Upper lobe of left lung (tissue), 6 donors: ENCODE data around the gene KCNMA1. TPM values are rescaled to one million over a fixed set of nuclear protein-coding genes. Genes with fewer than 3 reads are reported as not detected.

Experiments used
- ATAC-seq, 2 donors: fragments of 200-7000 bp; cut with Tn5 transposase; one replicate each; pipeline ENCODE4 v1.9.1; 2022; ENCODE audit warnings: mild to moderate bottlenecking in 2 of 2, moderate library complexity in 2 of 2; ENCODE audit not compliant: low FRiP score in 2 of 2
- DNase-seq, 2 donors: peaks; one replicate each; pipeline ENCODE4 v3.0.0-alpha.2; 2019 to 2020
- H3K27ac ChIP-seq, 4 donors: fragments of 200-600 bp; sonication (generic); one replicate each; pipeline ENCODE4 v1.5.1; 2016 to 2019
- H3K27me3 ChIP-seq, 4 donors: fragments of 200-600 bp; sonication (generic); one replicate each; pipeline ENCODE4 v1.5.1; 2017 to 2019
- H3K36me3 ChIP-seq, 4 donors: fragments of 200-600 bp; sonication (generic); one replicate each; pipeline ENCODE4 v1.5.1; 2016 to 2019
- H3K4me1 ChIP-seq, 4 donors: fragments of 200-600 bp; sonication (generic); one replicate each; pipeline ENCODE4 v1.5.1; 2018 to 2019
- H3K4me3 ChIP-seq, 4 donors: fragments of 200-600 bp; sonication (generic); one replicate each; pipeline ENCODE4 v1.5.1; 2017 to 2019; ENCODE audit warnings: mild to moderate bottlenecking in 2 of 4, moderate library complexity in 1 of 4
- H3K9me3 ChIP-seq, 4 donors: fragments of 200-600 bp; sonication (generic); one replicate each; pipeline ENCODE4 v1.5.1; 2018 to 2019
- EP300 ChIP-seq, 4 donors: sonication (generic); formaldehyde crosslinking; IDR thresholded peaks; one replicate each; pipeline ENCODE4 v1.5.1; 2017; ENCODE audit warnings: antibody characterized with exemption in 4 of 4, control low read depth in 2 of 4
- POLR2A ChIP-seq, 4 donors: fragments of 450-650 bp; IDR thresholded peaks; one replicate each; pipeline ENCODE4 v1.5.1; 2016 to 2017; ENCODE audit warnings: antibody characterized with exemption in 4 of 4, mild to moderate bottlenecking in 2 of 4
- POLR2AphosphoS5 ChIP-seq, 2 donors: sonication (generic); formaldehyde crosslinking; IDR thresholded peaks; one replicate each; pipeline ENCODE4 v1.5.1; 2017; ENCODE audit warnings: antibody characterized with exemption in 2 of 2
- WGBS, 2 donors: methylation state at CpG; one replicate each; pipeline ENCODE4 v1.1.5; 2017 to 2018; 5-methylcytosine and 5-hydroxymethylcytosine counted together
- total RNA-seq, 6 donors: library from RNA; depleted of rRNA in 4 of 6; stranded (reverse); fragments of >200 nt in 4 of 6; gene quantifications; one replicate each; pipeline versions ENCODE4 v1.1.0 to v1.2.1, GENCODE V29; 2016 to 2021
- TF ChIP-seq, protein P1 (sequence below), 6 experiments: fragments of 450-650 bp in 4 of 6; fragments of 200-600 bp in 2 of 6; sonication (generic) in 2 of 6; IDR thresholded peaks; one replicate each; pipeline ENCODE4 v1.5.1; 2016 to 2019; ENCODE audit warnings: antibody characterized with exemption in 6 of 6
- donor health status: DM: no; HTN: no; CAD: no; lungs with moderate emphysema.
- donor health status: DM: no; HTN: yes; CAD: no; lungs with severe emphysema.

KCNMA1 gene
- total RNA-seq, 6 donors from 2014 or later: 5.8 to 107 (median 22.0) TPM

DNA sequence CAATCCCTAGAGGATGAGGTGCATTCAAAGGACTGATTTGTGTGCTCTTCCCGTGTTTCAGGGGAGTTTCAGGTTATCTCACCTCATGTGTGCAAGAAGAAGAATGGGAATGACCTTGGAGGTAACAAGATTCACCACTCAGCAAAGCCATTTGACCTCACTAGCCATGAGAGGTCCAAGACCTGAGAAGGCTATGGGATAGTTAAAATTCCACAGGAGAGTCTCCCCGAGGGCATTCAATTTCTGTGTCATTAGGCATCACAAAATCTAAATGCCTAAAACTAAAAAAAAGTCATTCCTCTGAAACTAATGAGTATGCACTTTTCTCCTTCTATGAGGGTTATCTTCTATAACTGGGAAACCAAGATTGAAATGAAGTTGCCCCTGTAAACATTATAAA is 433.4 kb downstream of the KCNMA1 start:
- 68 to 76% methylated on average over 2 of the region's 2 CpGs for WGBS, 2 donors
- ATAC-seq (no peak), DNase-seq (no peak)
- H3K4me1 ChIP-seq: no peaks in the 10 kb centered on the region
- no peak for TF ChIP-seq POLR2AphosphoS5 (IDR thresholded peaks at IDR 0.05)
- TF ChIP-seq, protein P1, sequence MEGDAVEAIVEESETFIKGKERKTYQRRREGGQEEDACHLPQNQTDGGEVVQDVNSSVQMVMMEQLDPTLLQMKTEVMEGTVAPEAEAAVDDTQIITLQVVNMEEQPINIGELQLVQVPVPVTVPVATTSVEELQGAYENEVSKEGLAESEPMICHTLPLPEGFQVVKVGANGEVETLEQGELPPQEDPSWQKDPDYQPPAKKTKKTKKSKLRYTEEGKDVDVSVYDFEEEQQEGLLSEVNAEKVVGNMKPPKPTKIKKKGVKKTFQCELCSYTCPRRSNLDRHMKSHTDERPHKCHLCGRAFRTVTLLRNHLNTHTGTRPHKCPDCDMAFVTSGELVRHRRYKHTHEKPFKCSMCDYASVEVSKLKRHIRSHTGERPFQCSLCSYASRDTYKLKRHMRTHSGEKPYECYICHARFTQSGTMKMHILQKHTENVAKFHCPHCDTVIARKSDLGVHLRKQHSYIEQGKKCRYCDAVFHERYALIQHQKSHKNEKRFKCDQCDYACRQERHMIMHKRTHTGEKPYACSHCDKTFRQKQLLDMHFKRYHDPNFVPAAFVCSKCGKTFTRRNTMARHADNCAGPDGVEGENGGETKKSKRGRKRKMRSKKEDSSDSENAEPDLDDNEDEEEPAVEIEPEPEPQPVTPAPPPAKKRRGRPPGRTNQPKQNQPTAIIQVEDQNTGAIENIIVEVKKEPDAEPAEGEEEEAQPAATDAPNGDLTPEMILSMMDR (IDR thresholded peaks at IDR 0.05): no peak
- no peak for TF ChIP-seq POLR2A (IDR thresholded peaks at IDR 0.05)
- no peak for TF ChIP-seq EP300 (IDR thresholded peaks at IDR 0.05)
- H3K27me3 ChIP-seq: no peaks in the 10 kb centered on the region
- no peak overlapping the region for H3K4me3 ChIP-seq
- no peaks in the 10 kb centered on the region for H3K36me3 ChIP-seq
- H3K27ac ChIP-seq: no peak overlapping the region
- H3K9me3 ChIP-seq: no peaks in the 10 kb centered on the region

DNA sequence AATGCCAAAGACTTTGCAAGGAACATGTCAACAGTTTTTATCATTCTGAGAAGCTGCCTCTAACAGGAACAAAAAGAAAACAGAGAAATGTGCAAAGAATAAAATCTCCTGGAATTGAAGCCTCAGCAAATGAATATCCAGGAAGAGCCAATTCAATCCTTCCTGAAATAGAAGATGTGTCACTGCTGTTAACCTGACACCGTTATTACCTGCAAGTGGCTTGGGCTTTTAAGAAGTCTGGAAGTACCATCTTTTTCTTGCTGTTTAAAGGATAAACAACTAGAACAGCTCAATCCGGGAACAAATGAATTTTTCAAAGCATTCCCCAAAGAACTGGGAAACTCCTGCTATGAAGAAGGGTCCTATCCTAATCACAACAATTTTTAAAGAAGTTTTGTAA is 434.8 kb downstream of the KCNMA1 start:
- no peak overlapping the region for H3K27ac ChIP-seq
- ATAC-seq (no peak), DNase-seq (no peak)
- no peaks in the 10 kb centered on the region for H3K9me3 ChIP-seq
- H3K4me1 ChIP-seq: no peaks in the 10 kb centered on the region
- H3K4me3 ChIP-seq: no peak overlapping the region
- TF ChIP-seq POLR2A (IDR thresholded peaks at IDR 0.05) (no peak), POLR2AphosphoS5 (IDR thresholded peaks at IDR 0.05) (no peak), EP300 (IDR thresholded peaks at IDR 0.05) (no peak)
- TF ChIP-seq, protein P1 (IDR thresholded peaks at IDR 0.05): no peak
- H3K27me3 ChIP-seq: no peaks in the 10 kb centered on the region
- H3K36me3 ChIP-seq: no peaks in the 10 kb centered on the region
- 75 to 82% methylated on average over 2 of the region's 2 CpGs for WGBS, 2 donors

DNA sequence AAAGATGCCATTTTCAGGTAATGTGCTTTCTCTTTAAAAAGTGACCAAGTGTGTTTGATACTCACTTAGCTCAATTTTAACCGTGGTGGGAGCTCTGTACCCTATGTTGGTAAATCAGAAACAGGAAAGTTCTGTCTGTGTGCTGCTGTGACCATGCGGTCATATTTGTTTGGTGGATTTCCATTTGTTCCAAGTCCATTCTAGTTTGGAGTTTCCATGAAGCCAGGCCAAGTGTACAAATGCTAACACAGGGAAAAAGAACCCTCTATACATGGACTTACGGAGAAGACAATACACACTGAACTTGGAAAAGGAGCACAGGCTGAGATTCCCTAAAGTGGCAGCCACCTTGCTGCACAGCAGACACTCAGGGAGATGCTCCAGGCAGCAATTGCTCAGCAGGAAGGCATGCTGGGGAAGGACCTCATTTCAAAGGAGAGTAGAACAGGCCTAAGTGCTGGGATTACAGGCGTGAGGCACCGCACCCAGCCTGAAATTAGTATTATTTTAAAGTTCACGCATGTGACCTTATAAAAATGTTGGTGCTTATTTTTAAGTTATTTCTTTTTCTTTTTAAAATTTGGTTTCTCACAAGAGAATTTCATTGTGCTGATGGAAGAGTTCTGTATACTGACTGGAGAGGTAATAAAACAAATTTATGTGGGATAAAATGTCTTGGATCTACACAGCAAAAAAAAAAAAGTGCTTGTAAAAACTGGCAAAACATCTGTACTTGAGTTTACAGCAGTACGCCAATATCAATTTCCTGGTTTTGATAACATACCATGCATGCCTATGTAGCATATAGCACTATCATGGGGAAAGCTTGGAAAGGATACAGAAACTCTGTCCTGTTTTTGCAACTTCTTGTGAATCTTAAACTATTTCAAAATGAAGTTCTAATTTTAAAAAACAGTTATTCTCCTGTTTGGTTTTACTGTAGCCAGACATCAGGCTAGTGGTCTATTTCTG is 436.2 kb downstream of the KCNMA1 start:
- no peak for TF ChIP-seq POLR2AphosphoS5 (IDR thresholded peaks at IDR 0.05)
- no peak for TF ChIP-seq EP300 (IDR thresholded peaks at IDR 0.05)
- TF ChIP-seq, protein P1 (IDR thresholded peaks at IDR 0.05): no peak
- TF ChIP-seq POLR2A (IDR thresholded peaks at IDR 0.05): no peak
- ATAC-seq: no peak
- 81 to 86% methylated on average over 7 of the region's 7 CpGs for WGBS, 2 donors

DNA sequence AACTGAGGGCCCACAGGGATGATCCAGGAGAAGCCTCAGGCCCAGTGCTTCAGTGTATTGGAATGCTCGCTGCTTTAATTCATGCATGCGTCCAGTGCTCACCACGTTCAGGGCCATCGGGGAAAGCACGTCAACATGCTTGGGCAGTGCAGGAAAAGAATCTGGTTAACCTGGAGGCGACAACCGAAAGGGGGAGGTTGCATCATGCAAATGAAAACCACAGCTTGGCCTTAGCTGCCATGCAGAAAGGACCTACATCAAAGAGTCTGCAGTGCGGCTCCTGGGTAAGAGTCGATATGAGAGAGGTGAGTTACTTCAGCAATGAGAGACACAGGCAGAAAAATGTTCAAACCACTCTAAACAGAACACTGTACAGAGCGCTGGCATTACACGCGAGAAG is 440.1 kb downstream of the KCNMA1 start:
- no peak overlapping the region for H3K4me3 ChIP-seq
- TF ChIP-seq POLR2A (IDR thresholded peaks at IDR 0.05) (no peak), POLR2AphosphoS5 (IDR thresholded peaks at IDR 0.05) (no peak), EP300 (IDR thresholded peaks at IDR 0.05) (no peak)
- TF ChIP-seq, protein P1 (IDR thresholded peaks at IDR 0.05): no peak
- no peak overlapping the region for H3K27ac ChIP-seq
- ATAC-seq: no peak
- no peaks in the 10 kb centered on the region for H3K36me3 ChIP-seq
- DNase-seq: no peak
- no peaks in the 10 kb centered on the region for H3K27me3 ChIP-seq
- no peaks in the 10 kb centered on the region for H3K9me3 ChIP-seq
- no peaks in the 10 kb centered on the region for H3K4me1 ChIP-seq
- WGBS, 2 donors: 83 to 87% methylated on average over 12 of the region's 12 CpGs

More for the DNA sequence above, 436.2 kb downstream of the KCNMA1 start:
- no peaks in the 10 kb centered on the region for H3K27me3 ChIP-seq
- no peaks in the 10 kb centered on the region for H3K9me3 ChIP-seq
- H3K27ac ChIP-seq: no peak overlapping the region
- no peaks in the 10 kb centered on the region for H3K36me3 ChIP-seq
- H3K4me3 ChIP-seq: no peak overlapping the region
- DNase-seq: no peak
- no peaks in the 10 kb centered on the region for H3K4me1 ChIP-seq
